Measurements from ENCODE around the gene ADAMTS6.
"Not testable (repeated sequence)": the region's sequence is repeated elsewhere in the genome, so short reads cannot be mapped to it uniquely, and the experiment has no call there.

Gene ADAMTS6

GRCh38 chr5:65462139-65462705 lies 19.5 kb downstream of the ADAMTS6 start:
- no peak for DNase-seq

GRCh38 chr5:65461490-65461889 lies 20.2 kb downstream of the ADAMTS6 start:
- no peak for DNase-seq

DNA sequence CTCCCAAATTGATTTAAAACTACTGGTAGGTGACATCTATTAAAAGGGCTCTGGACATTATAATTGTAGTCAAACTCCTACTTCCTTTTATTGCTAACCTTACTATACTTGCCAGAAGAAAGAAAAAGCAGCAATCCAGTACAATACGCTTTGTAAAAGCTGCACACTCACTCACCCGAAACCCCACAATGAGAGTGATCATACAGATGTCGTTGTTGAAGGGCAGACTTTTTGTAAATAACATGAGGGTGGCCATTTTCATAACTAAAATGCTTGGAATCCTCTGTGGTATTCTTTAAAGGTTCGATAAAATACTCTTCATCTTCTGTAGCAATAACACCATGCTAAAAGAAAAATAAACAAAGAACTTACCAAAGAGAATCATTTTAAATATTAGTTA lies 21.7 kb downstream of the ADAMTS6 start:
- no peak for DNase-seq

GRCh38 chr5:65455064-65455463 lies 26.7 kb downstream of the ADAMTS6 start:
- no peak for DNase-seq

DNA sequence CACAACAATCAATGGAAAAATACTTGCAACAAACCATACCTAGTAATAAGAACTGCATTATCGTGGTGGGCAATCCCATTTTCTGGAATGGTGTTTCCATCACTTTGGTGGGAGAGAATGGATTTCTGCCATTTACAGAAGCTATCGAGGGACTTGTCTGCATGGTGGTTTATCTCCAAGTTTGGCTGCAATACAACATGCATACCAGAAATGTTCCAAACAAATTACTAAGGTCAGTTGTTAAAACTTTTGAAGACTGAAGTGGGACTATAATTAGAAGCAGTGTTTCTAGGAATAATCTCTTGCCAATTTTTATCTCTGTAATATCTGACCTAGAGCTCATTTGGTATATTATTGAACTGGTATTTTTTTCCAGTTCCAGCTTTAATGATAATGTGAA lies 30.3 kb downstream of the ADAMTS6 start:
- DNase-seq: no peak

DNA sequence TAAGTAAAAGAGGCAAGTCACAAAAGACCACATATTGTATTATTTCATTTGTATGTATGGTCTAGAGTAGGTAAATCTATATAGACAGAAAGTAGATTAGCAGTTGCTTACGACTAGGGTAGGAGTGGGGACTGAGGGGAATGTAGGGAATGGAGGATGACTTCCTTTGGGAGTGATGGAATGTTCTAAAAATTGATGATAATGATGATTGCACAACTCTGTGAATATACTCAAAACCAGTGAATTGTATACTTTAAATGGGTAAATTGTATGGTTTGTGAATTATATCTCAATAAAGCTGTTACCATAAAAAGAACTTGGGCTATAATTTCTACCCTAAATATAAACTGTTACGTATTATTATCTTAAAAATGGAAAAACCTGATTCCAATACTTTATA lies 35.0 kb downstream of the ADAMTS6 start:
- no peak for DNase-seq

DNA sequence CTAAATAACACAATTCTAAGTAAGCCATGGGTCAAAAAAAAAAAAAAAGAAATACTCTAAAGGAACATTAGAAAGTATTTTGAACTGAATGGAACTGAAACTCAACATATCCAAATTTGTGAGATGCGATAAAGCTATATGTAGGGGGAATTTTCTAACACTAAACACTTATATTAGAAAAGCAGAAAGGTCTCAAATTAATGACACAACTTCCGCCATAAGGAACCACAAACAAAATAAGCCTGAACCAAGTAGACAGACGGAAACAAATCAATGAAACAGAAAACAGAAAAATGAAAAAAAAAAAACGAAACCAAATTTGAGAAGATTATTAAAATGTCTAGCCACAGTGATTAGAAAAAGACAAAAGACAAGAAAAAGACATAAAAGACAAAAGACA lies 39.9 kb downstream of the ADAMTS6 start:
- no peak for DNase-seq

- DNase-seq: peak; percentile 79
These were observed 41.3 kb downstream of the ADAMTS6 start for GRCh38 chr5:65440456-65440855.

DNA sequence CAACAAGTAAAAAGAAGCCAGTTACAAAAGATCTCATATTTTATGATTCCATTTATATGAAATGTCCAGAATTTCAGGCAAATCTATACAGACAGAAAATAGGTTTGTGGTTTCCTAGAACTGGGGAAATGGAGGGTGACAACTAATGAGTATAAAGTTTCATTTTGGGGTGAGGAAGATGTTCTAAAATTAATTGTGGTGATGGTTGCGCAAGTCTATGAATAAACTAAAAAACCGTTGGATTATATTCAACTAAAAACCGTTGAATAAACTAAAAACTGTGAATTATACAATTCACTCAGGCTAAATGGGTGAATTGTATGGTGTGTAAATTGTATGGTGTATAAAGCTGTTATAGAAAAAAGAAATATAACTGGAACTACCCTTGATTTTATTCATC lies 47.6 kb downstream of the ADAMTS6 start:
- no peak for DNase-seq

- DNase-seq: no peak
These were observed 55.1 kb downstream of the ADAMTS6 start for GRCh38 chr5:65426656-65427055.

DNA sequence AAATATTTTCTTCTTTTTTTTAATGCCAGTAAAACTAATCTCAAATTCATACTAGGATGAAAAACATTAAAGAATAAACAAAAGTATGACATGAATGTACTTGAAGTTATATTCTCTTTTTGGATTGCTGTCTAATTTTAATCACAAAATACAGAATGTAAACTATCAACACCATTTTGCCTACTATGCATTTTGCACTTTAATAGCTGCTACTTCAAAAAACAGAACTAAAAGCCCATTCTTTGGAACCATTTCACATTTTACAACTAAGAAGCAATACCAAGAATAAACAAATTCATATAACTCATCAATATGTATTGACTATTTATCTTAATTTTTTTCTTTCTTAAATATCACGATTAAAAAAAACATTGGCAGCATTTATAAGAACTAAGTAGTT lies 58.1 kb downstream of the ADAMTS6 start:
- DNase-seq: no peak

DNA sequence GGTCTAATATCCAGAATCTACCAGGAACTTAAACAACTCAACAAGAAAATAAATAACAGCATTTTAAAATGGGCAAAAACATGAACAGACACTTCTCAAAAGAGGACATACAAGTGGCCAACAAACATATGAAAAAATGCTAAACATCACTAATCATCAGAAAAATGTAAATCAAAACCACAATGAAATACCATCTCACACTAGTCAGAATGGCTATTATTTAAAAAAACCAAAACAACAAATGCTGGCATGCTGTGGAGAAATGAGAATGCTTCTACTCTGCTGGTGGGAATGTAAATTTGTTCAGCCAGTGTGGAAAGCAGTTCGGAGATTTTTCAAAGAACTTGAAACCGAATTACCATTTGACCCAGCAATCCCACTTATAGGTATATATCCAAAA lies 63.1 kb downstream of the ADAMTS6 start:
- no peak for DNase-seq

DNA sequence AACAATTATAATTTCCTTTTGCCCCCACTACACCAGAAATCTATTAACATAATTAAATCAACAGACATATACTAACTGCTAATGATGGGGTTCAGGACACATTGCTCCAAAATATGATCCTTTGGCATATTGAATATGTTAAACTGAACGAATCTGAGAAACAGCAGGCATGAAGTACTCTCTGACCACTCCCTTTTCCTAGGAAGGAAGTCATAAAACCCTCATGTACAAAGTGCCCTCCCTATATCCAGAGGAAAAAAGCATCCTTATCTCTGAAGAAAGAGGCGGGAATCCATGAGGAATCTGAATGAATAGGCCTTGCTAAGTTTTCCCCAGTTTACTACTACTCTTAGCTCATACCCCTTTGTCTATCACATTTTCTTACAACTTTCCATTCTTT lies 67.9 kb downstream of the ADAMTS6 start:
- no peak for DNase-seq

DNA sequence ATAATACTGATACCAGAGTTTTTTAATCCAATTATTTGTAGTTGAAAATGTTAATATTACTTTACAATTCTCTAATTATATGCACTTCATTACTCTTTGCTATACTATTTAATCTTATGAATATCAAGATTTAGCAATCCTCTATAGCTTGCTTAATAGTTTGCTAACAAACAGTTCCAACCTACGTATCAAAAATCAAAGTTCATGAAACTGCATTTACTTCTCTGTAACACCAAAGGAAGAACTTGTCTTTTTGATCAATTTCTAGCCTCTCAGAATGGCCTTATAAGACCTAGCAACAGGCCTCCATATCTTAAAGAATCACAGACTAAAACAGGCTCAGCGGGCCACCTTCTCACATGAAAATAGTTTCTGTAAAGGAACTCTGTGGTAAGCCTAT lies 68.9 kb downstream of the ADAMTS6 start:
- no peak for DNase-seq

- DNase-seq: no peak
These were observed 70.4 kb downstream of the ADAMTS6 start for GRCh38 chr5:65411356-65411755.

DNA sequence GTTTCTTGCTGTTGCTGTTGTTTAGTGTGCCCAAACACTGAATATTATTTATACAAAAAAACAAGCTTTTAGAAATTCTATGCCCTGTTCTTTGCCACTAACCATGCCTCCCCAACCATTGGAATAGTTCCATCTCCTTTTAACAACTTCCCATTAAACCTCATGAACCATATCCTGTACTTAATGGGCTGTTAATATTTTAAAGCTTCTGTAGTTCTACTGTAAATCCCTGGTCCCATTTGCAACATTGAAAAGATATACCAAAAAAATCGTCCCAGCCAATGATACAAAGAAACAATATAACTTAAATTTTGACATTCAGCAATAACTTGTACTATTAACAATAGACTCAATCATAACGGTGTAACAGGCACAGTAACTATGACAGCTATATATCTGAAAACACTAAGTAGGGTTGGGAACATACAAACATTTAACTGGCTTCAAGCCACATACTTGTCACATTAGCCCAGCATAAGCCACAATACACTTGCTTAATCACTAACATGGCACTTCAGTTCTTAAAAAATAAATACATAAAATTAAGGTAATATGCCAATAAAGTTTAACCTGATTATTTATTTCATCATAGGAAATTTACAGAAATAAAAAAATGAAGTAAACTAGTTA lies 86.1 kb downstream of the ADAMTS6 start:
- no peak for DNase-seq

DNA sequence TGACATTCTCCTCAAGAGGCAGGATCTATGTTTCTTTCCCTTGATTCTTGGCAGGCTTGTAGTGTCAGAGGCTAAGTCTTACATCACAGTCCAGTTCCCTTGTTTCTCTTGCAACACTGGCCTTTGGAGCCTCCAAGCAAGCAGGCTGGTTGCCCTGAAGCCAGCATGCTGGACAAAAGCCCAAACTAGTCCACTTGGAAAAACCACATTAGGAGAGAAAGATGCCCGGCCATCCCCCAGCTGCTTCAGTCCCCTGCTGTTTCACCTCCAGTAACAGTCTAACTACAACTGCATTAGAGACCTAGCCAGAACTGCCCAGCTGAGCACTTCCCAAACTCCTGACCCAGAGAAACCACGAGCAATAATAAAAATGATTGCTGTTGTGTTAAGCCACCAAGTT lies 87.6 kb downstream of the ADAMTS6 start:
- DNase-seq: no peak

GRCh38 chr5:65391591-65391990 lies 90.1 kb downstream of the ADAMTS6 start:
- no peak for DNase-seq

GRCh38 chr5:65390208-65390607 lies 91.5 kb downstream of the ADAMTS6 start:
- DNase-seq: no peak

DNA sequence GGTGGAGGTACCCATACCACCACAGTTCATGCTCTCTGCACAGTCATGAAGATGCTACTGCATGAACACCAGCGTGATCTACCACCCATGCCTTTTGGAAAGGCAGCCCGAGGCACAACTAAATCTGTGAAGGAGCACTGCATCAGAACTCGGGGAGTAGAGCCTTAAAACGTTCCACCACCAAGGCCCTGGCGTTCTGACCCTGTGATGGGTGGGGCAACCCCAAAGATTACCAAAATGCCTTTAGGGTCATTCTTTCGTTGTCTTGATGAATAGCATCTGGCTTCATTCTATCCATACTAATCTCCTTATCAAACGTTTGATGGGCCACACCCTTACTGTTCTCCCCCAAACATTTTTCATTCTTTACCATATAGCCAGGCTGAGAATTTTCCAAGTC lies 97.9 kb downstream of the ADAMTS6 start:
- no peak for DNase-seq

DNA sequence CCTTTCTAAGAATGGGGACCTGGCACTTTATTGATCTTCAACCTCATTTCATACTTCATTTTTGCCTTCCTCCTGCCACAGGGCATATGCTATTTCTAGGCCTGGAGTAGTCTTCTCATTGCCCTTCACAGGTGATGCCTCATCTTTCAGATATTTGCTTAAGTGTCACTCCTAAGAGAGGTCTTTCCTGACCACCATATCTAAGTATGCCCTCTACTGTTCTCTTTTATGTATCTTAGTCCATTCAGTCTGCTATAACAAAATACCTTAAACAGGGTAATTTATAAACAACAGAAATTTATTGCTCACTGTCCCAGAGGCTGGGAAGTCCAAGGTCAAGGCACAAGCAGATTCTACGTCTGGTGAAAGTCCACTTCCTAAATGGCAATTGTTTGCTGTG lies 99.1 kb downstream of the ADAMTS6 start:
- DNase-seq: no peak

DNA sequence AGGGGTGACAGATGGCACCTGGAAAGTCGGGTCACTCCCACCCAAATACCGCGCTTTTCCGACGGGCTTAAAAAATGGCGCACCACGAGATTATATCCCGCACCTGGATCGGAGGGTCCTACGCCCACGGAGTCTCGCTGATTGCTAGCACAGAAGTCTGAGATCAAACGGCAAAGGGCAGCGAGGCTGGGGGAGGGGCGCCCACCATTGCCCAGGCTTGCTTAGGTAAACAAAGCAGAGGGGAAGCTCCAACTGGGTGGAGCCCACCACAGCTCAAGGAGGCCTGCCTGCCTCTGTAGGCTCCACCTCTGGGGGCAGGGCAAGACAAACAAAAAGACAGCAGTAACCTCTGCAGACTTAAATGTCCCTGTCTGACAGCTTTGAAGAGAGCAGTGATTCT lies 111.2 kb downstream of the ADAMTS6 start:
- not testable (repeated sequence) for DNase-seq

- no peak for DNase-seq
These were observed 115.1 kb downstream of the ADAMTS6 start for GRCh38 chr5:65366655-65367054.

GRCh38 chr5:65364907-65365306 lies 116.8 kb downstream of the ADAMTS6 start:
- DNase-seq: no peak

GRCh38 chr5:65363499-65363898 lies 118.2 kb downstream of the ADAMTS6 start:
- DNase-seq: no peak
